Fibroblast of skin of right biceps (primary cell): ENCODE data around the gene ANKRD36.
"Not testable (repeated sequence)": the region's sequence is repeated elsewhere in the genome, so short reads cannot be mapped to it uniquely, and the experiment has no call there.

Source experiments
- DNase-seq: peaks from one replicate; pipeline ENCODE4 v3.0.0-alpha.2; 2013

The ANKRD36 gene

DNA sequence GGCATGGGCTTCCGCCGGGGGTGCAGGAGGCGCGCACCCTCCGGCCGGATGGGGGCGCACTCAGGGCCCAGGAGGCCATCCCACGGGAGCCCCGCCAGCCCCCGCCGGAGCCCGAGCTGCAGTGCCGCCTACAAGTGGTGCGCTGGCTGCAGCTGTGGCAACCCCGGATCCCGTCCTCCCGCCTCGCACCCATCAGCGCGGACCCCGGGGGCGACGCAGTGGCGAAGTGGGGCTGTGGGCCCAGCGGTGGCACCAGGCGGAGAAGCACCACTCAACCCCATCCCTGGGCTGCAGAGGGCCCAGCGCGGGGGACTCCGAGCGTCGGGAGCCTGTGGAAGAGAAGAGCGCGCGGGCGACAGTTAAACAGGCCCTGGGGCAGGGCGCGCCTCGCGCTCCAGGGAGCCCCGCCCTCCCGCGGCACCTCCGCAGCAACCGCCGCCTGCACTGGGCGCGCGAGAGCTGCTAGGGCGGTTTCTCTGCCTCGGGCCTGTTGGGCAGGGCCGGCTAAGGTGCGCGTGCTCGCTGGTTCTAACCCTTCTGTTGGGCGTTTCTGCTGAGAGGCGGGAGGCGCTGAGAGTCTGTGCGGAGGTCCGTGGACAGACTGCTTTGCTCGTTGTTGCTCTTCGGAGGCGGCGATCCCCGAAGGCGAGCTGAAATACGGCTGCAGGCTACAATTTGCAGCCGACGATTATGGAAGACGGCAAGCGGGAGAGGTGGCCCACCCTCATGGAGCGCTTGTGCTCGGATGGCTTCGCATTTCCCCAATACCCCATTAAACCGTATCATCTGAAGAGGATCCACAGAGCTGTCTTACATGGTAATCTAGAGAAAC is at the start of gene ANKRD36:
Gene ANKRD36, plus strand, starts transcription at position 104 of the 832 bp plus-strand sequence. Its CDS starts 587 bp downstream, at position 691.
- peak; percentile 85 for DNase-seq

DNA sequence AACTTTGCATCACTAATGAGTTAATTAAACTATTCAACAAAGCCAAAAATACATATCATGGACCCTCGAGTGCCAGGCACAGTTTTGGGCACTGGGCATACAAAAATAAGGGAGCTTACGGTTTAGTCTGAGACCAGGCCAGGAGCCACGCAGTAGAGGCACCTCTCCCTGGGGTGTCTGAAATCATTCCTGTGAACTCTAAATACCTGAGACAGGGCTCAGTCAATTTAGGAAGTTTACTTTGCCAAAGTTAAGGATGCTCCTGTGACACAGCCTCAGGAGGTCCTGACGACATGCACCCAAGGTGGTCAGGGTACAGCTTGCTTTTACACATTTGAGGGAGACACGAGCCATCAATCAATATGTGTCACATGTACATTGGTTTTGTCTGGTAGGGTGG is 46.9 kb upstream of the ANKRD36 start:
- DNase-seq = not testable (repeated sequence)

DNA sequence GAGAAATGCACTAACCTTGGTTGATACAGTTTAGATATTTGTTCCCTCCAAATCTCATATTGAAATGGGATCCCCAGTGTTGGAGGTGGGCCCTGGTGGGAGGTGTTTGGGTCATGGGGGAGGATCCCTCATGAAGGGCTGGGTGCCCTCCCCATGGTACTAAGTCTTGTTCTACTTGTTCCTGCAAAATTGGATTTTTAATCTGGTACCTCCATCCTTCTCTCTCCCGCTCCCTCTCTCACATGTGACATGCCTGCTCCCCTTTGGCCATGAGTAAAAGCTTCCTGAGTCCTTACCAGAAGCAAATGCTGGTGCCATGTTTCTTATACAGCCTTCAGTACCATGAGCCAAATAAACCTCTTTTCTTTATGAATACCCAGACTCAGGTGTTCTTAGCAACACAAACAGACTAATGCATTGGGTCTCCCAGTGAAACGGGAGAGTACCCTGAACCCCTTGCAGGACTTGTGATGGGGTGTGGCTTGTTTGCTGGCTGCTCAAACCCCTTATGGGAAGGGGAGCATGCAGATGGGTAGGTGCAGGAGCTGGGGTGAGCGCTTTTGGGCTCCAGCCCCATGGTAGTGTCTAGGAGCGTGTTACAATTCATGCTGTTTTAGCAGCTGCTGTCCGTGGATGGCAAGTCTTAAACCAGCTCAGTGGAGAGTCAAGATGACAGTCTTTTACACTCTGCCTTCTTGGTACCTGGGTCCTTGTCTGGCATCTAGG is 45.5 kb upstream of the ANKRD36 start:
- DNase-seq = no peak

DNA sequence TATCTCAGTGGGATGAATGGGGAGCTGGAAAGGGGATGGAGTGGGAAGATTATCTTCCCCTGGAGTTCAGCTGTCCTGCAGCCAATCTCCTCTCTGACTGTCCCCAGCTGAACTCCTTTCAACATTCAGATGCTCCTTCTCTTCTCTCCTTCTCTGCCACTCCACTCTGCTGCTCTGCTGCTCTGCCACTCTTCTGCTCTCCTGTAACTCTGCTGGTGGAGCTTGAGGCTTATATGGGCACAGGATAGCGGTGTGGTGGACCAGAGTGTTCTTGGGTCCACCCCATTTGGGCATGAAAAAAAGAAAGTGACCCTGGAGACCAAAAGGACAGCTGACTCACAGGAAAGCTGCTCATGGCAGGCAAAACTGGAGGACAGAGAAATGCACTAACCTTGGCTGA is 44.9 kb upstream of the ANKRD36 start:
- DNase-seq = no peak

DNA sequence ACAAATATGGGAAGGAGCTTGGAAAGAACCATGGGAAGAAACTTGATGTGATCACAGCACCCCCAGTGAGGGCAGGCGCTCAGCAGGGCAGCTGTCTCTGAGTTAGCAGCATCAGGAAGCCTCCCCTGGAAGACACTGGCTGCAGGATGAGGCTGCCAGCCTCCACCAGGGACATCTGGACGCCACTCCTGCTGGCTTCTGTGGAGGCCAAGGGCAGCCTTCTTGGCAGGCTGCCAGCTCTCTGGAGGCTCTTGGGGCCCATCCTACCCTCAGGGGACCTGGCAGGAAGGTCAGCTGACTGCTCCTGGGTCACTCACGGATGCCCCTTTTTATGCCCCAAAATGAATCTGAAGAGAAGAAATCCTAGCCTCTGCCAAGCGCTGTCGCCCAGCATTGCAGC is 44.2 kb upstream of the ANKRD36 start:
- not testable (repeated sequence) for DNase-seq

DNA sequence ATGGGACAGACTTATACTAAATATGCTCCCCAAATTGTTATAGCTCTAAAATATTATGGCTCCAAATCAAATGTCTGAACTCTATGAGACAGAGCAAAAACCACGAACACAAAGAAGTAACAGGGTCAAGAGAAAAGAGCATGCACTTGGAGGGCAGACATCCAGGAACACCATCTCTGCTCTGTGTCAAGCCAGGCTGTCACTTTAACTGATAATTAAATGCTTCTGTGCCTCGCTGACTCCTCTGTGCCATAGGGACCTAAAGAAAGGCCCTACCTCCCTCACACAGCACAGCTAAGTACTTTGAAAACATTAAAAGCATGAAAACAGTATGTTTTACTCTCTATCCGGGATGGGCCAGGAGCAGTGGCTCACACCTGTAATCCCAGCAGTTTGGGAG is 42.0 kb upstream of the ANKRD36 start:
- not testable (repeated sequence) for DNase-seq

DNA sequence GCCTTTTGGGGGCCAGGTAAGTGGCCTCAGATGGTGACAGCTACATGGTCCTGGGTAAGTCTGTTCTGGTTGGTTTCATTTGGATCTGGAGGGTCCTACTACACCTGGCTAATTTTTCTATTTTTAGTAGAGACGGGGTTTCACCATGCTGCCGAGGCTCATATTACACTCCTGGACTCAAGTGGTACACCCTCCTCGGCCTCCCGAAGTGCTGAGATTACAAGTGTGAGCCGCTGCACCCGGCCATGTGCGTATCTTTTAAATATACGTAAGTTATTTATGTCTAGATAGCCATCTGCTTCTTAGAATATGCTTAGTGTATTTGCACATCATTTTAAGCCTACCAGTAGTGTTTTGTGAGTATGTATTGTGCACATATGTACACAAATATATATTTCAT is 35.7 kb upstream of the ANKRD36 start:
- DNase-seq = not testable (repeated sequence)

DNA sequence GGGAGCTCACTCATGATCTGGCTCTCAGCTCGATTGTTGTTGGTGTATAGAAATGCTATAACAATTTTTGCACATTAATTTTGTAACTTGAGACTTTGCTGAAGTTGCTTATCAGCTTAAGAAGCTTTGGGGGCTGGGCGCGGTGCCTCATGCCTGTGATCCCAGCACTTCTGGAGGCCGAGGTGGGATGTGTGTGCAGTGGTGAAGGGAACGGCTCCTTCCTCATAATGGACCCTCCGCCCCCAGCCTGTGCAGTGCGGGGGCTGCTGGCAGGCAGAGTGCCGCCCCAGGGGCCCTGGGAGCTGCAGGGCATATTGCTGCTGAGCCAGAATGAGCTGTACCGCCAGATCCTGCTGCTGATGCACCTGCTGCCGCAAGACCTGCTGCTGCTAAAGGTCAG is 32.1 kb upstream of the ANKRD36 start:
- DNase-seq = not testable (repeated sequence)

DNA sequence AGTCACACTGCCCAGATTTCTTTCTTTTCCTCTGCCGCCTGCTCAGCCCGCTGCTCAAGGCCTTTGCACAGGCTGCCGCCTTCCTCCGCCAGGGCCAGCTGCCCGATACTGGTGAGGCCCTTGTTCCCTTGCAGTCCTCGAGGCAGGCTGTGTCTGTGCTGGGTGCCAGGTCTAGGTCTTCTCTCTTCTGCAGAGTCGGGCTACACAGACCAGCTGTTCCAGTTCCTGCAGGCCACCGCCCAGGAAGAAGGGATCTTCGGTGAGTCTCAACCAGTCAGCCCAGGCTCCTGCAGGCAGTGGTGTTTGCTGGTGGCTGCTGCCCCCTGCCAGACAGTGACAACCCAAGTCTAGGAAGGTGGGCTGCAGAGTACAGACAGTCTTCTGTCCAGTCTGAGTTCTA is 30.7 kb upstream of the ANKRD36 start:
- not testable (repeated sequence) for DNase-seq

DNA sequence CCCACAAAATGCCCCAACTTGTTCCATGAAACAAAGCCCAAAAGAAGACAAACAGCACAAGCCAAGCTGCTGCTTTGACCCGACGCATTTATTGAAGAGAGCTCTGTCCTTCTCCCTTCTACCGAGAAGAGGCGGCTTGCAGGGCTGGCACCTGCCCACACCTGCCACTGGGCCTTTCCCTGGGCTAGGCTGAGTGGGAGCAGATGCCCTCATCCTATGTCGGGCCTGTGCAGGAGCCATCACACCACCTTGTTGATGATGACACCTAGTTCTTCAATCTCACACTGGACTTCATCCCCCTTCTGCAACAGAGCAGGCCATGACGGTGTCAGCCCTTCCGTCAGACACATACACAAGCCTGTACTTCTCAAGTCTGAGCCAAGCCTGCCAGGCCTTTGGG is 29.4 kb upstream of the ANKRD36 start:
- not testable (repeated sequence) for DNase-seq

DNA sequence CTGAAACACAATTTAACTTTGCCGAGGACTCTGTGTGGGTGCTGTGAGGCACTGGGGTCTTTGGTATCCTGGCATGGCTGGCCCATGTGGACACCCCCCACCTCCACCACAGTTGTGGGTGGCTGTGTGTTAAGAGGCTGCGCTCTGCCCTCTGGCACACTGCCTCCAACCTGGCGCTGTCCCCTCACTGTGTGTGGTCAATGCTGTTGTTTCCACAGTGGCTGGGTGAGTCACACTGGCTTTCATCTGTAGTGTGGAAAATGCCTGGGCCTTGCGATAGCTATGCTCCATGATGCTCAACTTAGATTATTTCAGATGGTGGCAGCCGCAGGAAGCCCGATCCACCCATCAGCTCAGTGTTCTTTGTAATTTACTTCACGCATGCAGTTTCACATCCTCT is 27.9 kb upstream of the ANKRD36 start:
- DNase-seq = not testable (repeated sequence)

DNA sequence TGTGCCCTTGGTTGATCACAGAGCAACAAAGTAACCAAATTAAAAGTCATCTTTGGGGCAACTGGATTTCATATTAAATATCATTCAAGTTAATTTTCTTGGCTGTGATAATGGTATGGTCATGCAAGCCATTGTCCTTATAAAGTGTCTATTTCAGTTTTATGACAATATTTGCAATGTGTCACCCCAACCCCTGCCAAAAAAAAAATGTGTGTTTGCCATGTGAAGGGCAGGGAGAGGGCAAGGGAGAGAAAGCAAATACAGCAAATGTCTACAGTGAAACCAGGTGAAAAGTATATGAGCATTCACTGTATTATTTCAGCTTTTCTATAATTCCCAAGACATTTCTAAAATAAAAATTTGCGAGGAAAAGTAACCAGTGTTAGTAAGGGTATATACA is 24.2 kb upstream of the ANKRD36 start:
- not testable (repeated sequence) for DNase-seq

DNA sequence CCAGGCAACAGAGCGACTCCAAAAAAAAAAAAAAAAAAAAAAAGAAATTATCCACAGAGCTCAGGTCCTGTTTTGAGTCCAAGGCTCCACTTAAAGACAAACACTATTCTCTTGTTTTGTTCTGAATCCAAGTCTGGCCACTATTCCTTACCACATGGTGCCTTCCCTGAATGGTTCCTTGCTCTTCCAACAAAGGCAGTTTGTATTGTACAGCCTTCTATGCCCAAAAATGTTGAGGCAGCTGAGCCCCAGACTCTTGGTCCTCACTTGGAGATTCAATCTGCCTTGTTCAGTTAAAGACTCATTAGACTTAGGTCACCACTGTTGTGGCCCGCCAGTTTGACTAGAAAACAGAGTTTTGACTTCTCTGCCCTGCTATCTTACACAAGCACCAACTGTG is 20.0 kb upstream of the ANKRD36 start:
- not testable (repeated sequence) for DNase-seq

DNA sequence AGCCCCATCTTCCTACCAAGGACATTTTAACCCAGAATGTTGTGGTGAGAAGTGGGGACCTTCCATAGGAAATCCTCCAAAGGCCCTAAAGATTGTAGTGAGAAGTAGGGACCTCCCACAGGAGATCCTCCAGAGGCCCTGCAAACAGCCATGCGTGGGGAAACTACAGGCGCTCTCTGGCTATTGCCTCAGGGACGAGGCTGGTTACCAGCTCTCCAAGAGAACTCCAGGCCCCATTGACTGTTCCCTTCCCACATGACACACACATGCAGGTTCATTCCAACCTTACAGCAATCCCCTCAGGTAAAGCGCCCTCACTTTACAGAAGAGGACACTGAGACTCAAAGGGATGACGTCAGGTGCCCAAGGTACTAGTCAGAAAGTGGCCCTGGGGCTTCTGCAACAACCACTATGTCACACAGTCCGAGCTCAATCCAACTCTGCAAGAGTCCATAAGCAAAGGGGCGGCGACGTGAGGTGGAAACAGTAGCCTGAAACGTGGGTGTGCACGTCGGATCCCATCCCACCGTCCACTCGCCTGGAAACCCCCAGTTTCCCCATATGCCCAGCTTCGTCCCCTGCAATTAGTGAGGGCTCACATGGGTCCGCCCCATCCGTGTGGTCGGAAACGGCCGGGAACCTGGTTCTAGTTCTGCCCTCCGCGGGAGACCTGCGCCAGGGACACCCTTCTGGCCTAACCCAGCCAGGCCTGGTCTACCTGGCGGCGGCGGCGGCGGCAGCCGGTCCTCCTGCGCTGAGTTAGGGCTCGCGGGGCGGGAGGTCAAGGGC is 18.8 kb upstream of the ANKRD36 start:
- DNase-seq = not testable (repeated sequence)

DNA sequence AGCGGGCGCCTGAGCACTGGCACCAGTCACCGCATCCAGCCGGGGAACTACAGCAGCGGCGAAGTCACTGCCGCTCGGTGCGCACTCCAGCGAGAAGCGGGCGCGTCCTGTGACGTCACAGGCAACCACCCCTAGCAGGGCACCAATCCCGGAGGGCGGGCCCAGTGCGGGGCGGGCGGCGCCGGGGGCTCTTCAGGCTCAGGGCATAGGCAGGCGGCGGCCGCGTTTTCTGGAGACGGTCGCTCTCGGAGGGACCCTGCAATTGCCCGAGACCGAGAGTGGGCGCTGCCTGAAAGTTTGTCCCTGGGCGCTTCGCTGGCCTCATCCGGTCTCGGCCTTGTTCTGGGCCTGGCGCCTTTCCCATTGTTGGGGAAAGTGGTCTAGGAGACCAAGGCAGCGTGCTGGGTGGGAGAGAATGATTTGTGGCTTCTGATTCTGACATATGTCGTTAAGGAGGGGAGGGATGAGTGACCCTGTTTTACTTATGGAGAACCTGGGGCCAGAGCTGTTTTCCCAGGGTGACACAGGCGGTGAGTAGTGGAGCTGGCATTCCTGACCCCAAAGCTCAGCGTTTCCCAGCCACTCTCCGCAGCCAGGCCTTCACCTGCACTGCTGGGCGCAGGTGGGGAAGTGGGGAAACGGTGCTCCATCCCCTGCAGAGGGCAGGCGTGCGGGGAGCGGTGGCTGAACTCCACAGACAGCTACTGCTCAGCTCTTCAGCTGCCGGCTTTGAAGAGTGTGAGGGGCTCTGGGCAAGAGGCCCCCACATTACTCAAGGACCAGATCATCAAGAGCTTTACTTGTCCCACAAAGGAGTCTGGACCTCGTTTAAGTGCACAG is 18.0 kb upstream of the ANKRD36 start, which contains the start of gene FAHD2B:
Gene FAHD2B, minus strand, starts transcription at position 111 of the 840 bp plus-strand sequence. CDS start 3,176 bp downstream, outside the sequence.
- DNase-seq = peak; percentile 71

DNA sequence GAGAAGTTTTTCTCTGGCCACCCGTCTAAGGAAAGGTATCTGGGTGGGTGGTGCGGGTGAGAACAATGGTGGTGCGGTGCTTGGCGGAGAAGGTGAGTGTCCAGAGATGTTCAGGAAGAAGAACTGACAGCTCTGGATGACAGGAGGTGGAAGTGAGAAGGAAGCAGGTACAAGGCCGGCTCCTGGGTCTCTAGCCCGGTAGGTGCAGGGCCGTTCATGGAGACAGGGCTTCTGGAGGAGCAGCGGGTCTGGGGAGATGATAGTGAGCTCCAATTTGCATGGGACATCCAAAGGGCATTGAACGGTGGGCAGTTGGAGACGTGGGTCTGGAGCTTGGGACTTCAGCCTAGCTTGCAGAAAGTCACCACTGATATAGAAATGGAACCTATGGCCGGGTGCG is 17.3 kb upstream of the ANKRD36 start:
- DNase-seq = no peak

DNA sequence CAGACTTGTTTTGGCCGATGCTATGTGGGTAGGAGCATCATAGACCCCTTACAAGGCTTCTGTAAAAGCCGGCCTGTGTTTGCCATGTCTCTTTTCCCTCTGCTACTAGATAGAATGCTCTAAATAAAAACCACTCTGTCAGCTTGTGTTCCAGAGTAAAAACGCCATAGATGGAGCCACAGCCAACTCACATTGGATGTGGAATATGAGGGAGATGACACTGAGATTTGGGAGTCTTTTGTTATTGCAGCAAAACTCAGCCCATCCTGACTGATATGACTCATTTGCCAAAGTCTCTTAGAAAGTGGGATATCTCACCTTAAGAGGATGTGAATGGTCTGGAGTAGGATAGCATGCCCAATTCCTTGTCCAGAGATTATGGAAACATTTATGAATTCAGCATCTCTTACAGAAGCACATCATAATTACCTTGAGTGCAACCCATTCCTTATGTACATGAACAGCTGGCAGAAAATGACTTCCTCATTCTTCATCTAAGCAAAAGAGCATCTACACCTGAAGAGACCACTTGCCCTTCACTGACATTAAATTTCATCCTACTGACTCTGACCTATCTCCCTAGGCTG is 14.1 kb upstream of the ANKRD36 start:
- DNase-seq = not testable (repeated sequence)

DNA sequence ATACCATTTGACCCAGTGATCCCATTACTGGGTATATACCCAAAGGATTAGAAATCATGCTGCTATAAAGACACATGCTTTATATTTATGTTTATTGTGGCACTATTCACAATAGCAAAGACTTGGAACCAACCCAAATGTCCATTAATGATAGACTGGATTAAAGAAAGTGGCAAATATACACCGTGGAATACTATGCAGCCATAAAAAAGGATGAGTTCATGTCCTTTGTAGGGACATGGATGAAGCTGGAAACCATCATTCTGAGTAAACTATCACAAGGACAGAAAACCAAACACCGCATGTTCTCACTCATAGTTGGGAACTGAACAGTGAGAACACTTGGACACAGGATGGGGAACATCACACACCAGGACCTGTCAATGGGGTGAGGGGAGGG is 6.1 kb upstream of the ANKRD36 start:
- not testable (repeated sequence) for DNase-seq

DNA sequence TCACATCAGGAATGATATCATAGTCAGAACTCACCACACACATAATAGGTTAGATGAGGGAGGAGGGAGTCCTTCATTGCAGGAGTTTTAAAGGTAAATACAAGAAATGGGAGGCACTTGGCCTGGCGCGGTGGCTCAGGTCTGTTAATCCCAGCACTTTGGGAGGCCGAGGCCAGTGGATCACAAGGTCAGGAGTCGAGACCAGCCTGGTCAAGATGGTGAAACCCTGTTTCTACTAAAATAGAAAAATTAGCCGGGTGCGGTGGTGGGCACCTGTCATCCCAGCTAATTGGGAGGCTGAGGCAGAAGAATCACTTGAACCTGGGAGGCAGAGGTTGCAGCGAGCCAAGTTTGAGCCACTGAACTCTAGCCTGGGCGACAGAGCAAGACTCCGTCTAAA is 1.7 kb upstream of the ANKRD36 start:
- DNase-seq = not testable (repeated sequence)

DNA sequence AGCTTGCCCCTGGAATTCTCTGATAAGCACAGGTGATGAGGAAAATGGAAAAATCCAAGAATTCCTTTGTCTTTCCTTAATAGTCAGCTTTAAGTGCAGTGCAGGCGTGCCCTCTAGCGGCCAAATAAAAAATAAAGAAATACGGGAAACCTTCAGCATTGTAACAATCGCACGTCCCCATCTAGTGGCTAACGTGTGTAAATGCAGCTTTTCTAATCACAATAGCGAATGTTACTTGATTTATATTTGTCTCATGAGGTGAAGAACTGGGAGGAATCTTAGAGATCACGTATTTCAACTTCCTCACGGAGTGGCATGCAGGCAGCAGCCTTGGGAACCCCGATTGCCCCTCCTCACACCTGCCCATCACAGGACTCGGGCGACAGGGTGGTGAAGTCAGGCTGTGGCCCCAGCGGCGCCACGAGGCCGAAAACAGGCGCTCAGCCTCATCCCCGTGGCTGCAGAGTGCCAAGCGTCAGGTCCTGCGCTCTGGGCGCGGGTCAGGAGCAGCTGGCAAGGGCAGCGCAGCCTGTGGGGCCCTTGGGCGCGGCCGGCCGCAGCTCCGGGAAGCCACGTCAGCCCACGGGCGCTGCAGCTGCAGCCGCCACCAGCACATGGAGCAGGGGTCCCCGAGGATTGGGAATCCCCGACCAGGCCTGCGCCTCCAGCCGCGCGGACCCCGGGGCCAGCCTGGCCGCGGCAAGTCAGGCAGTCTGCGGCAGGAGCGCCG is 468 bp upstream of the ANKRD36 start:
- DNase-seq = peak; percentile 52

DNA sequence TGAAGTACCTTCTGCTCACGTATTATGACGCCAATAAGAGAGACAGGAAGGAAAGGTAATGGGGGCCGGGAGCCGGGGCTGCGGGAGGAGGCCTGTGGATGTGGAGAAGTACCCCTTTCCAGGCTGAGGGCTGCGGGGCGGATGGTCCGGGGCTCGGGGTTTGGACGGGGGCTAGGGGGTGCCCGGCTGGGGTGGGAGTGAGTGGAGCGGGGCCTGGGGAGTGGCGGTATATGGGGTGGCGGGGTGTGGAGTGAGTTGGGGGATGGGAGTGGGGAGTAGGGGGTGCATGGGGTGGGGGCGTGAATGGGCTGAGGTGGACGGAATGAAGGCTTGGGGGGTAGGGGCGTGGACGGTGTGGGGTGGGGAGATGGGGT is 916 bp downstream of the ANKRD36 start:
- not testable (repeated sequence) for DNase-seq
